Measurements from ENCODE around the gene ULBP2.
"Not testable (repeated sequence)": the region's sequence is repeated elsewhere in the genome, so short reads cannot be mapped to it uniquely, and the experiment has no call there.

ULBP2 gene

GRCh38 chr6:149969635-149970034 is 27.8 kb downstream of the ULBP2 start:
- no peak for DNase-seq (ENCODE audit: low read depth)

GRCh38 chr6:149974394-149974793 is 32.6 kb downstream of the ULBP2 start:
- not testable (repeated sequence) for DNase-seq (ENCODE audit: low read depth)

GRCh38 chr6:149974825-149975224 is 33.0 kb downstream of the ULBP2 start:
- DNase-seq (ENCODE audit: low read depth): no peak

GRCh38 chr6:149975400-149975799 is 33.6 kb downstream of the ULBP2 start:
- DNase-seq (ENCODE audit: low read depth): no peak

- no peak for DNase-seq (ENCODE audit: low read depth)
These were observed 35.4 kb downstream of the ULBP2 start for GRCh38 chr6:149977221-149977620.

- DNase-seq (ENCODE audit: low read depth): no peak
These were observed 36.8 kb downstream of the ULBP2 start for GRCh38 chr6:149978610-149979009.

GRCh38 chr6:149979293-149979692 is 37.5 kb downstream of the ULBP2 start:
- DNase-seq (ENCODE audit: low read depth): no peak

- no peak for DNase-seq (ENCODE audit: low read depth)
These were observed 41.3 kb downstream of the ULBP2 start for GRCh38 chr6:149983145-149983544.

- DNase-seq (ENCODE audit: low read depth): no peak
These were observed 43.0 kb downstream of the ULBP2 start for GRCh38 chr6:149984773-149985172.

- no peak for DNase-seq (ENCODE audit: low read depth)
These were observed 43.7 kb downstream of the ULBP2 start for GRCh38 chr6:149985481-149985937.

GRCh38 chr6:149987602-149988107 is 45.8 kb downstream of the ULBP2 start:
- no peak for DNase-seq (ENCODE audit: low read depth)

- no peak for DNase-seq (ENCODE audit: low read depth)
These were observed 46.9 kb downstream of the ULBP2 start for GRCh38 chr6:149988550-149989346.

GRCh38 chr6:149990212-149990660 is 48.4 kb downstream of the ULBP2 start:
- no peak for DNase-seq (ENCODE audit: low read depth)

GRCh38 chr6:149990661-149991471 is 49.1 kb downstream of the ULBP2 start:
- no peak for DNase-seq (ENCODE audit: low read depth)

- DNase-seq (ENCODE audit: low read depth): not testable (repeated sequence)
These were observed 49.6 kb downstream of the ULBP2 start for GRCh38 chr6:149991472-149991795.

- no peak for DNase-seq (ENCODE audit: low read depth)
These were observed 50.0 kb downstream of the ULBP2 start for GRCh38 chr6:149991838-149992237.

- no peak for DNase-seq (ENCODE audit: low read depth)
These were observed 53.5 kb downstream of the ULBP2 start for GRCh38 chr6:149995235-149995750.

GRCh38 chr6:149995971-149996370 is 54.2 kb downstream of the ULBP2 start:
- no peak for DNase-seq (ENCODE audit: low read depth)
